Thyroid gland (tissue), 4 donors: ENCODE results near the gene DNAH9. TPM values are rescaled to one million over a fixed set of nuclear protein-coding genes. Genes with fewer than 3 reads are reported as not detected.

Experiments
- DNase-seq, 2 donors: peaks; one replicate each; pipeline ENCODE4 v3.0.0-alpha.2; 2019
- H3K27ac ChIP-seq, 3 donors: fragments of 200-600 bp; sonication (generic); 1 replicate in 2 of 3; 2 replicates in 1 of 3; pipeline ENCODE4 v1.5.1; 2016 to 2019; ENCODE audit warnings: mild to moderate bottlenecking in 1 of 3, moderate library complexity in 1 of 3
- H3K27me3 ChIP-seq: fragments of 200-600 bp; sonication (generic); one replicate; pipeline ENCODE4 v1.5.1; 2019
- H3K36me3 ChIP-seq, 2 donors: fragments of 200-600 bp; sonication (generic); one replicate each; pipeline ENCODE4 v1.5.1; 2016 to 2019
- H3K4me1 ChIP-seq, 2 donors: fragments of 200-600 bp; sonication (generic); one replicate each; pipeline ENCODE4 v1.5.1; 2017 to 2019
- H3K4me3 ChIP-seq, 3 donors: fragments of 200-600 bp; sonication (generic); replicated peaks in 1 of 3; 1 replicate in 2 of 3; 2 replicates in 1 of 3; pipeline ENCODE4 v1.5.1; 2016; ENCODE audit warnings: mild to moderate bottlenecking in 1 of 3
- H3K9me3 ChIP-seq: fragments of 200-600 bp; sonication (generic); one replicate; pipeline ENCODE4 v1.5.1; 2017
- POLR2A ChIP-seq, 2 donors: fragments of 450-650 bp; IDR thresholded peaks; one replicate each; pipeline ENCODE4 v1.6.1; 2017; ENCODE audit warnings: antibody characterized with exemption in 2 of 2, mild to moderate bottlenecking in 2 of 2, moderate library complexity in 1 of 2
- WGBS, 2 donors: methylation state at CpG; one replicate each; pipeline ENCODE4 v1.1.5; 2017; 5-methylcytosine and 5-hydroxymethylcytosine counted together
- intact Hi-C: fragments of 100-400 bp; cut with DNase I; formaldehyde crosslinking; loops from one replicate; pipeline ENCODE4 v1.15.1; 2023
- total RNA-seq, 4 donors: library from RNA; depleted of rRNA; stranded (reverse); fragments of >200 nt; gene quantifications; one replicate each; pipeline ENCODE4 v1.2.3, GENCODE V29; 2016
- TF ChIP-seq, protein P1 (sequence below), 6 experiments: fragments of 200-600 bp in 3 of 6; fragments of 450-650 bp in 3 of 6; sonication (generic) in 3 of 6; IDR thresholded peaks; one replicate each; pipeline ENCODE4 v1.5.1; 2016 to 2019; ENCODE audit warnings: antibody characterized with exemption in 6 of 6, mild to moderate bottlenecking in 2 of 6, inconsistent platforms in 1 of 6, moderate library complexity in 1 of 6

Gene DNAH9
- total RNA-seq, 4 donors from 2014 or later: under 0.01 to 4.3 (median 2.3) TPM

DNA sequence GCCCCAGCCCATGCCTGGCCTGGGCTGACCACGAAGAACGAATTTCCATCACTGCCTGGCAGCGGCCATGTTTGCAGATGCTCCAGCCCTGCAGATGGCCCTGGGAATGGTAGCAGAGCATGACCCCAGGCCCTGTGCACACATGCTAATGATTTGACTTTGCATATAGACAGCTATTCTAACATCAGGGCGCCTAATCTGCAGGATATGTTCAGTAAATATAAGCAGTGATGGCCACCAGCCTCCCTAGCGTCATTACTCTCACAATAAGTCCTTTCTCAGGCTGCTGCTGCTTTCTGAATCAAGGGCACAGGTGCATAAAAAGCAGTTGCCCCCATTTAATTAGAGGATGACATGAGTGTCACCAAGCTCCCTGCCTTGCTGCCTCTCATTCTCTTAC, 24.2 kb downstream of the DNAH9 start:
- WGBS, 2 donors: 84 to 90% methylated on average over 5 of the region's 5 CpGs
- intact Hi-C loops: no loop called here
- Histone ChIP-seq H3K27me3 (no peaks in the 10 kb centered on the region), H3K36me3 (no peaks in the 10 kb centered on the region), H3K27ac (no peak overlapping the region), H3K9me3 (no peaks in the 10 kb centered on the region), H3K4me3 (no peak overlapping the region), H3K4me1 (no peaks in the 10 kb centered on the region)
- TF ChIP-seq POLR2A (IDR thresholded peaks at IDR 0.05): no peak
- TF ChIP-seq, protein P1, sequence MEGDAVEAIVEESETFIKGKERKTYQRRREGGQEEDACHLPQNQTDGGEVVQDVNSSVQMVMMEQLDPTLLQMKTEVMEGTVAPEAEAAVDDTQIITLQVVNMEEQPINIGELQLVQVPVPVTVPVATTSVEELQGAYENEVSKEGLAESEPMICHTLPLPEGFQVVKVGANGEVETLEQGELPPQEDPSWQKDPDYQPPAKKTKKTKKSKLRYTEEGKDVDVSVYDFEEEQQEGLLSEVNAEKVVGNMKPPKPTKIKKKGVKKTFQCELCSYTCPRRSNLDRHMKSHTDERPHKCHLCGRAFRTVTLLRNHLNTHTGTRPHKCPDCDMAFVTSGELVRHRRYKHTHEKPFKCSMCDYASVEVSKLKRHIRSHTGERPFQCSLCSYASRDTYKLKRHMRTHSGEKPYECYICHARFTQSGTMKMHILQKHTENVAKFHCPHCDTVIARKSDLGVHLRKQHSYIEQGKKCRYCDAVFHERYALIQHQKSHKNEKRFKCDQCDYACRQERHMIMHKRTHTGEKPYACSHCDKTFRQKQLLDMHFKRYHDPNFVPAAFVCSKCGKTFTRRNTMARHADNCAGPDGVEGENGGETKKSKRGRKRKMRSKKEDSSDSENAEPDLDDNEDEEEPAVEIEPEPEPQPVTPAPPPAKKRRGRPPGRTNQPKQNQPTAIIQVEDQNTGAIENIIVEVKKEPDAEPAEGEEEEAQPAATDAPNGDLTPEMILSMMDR (IDR thresholded peaks at IDR 0.05): no peak
- DNase-seq: no peak

DNA sequence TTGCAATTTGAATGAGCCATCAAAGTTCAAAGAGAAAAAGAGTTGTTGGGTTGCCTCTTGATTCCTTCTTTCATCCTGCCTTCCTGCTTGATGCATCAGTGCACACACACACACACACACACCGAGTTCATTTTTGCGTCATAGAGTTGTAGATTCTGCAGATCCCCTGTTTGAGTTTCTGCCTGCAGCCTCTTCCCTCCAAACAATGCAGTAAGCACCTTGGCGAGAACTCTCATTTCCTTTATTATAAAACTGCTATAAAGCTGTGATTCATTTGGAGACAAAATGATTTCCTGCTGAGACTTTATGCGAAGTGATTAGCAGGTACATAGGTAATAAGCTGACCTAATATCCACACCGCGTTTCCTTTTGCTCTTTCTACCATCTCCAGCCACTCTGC, 26.7 kb downstream of the DNAH9 start:
- H3K9me3 ChIP-seq: no peaks in the 10 kb centered on the region
- no peak for DNase-seq
- no peak overlapping the region for H3K4me3 ChIP-seq
- TF ChIP-seq POLR2A (IDR thresholded peaks at IDR 0.05): no peak
- TF ChIP-seq, protein P1 (IDR thresholded peaks at IDR 0.05): no peak
- H3K4me1 ChIP-seq: no peaks in the 10 kb centered on the region
- H3K27ac ChIP-seq: no peak overlapping the region
- H3K36me3 ChIP-seq: no peaks in the 10 kb centered on the region
- WGBS, 2 donors: 62 to 64% methylated on average over 6 of the region's 6 CpGs
- no peaks in the 10 kb centered on the region for H3K27me3 ChIP-seq
- intact Hi-C loops: no loop called here

DNA sequence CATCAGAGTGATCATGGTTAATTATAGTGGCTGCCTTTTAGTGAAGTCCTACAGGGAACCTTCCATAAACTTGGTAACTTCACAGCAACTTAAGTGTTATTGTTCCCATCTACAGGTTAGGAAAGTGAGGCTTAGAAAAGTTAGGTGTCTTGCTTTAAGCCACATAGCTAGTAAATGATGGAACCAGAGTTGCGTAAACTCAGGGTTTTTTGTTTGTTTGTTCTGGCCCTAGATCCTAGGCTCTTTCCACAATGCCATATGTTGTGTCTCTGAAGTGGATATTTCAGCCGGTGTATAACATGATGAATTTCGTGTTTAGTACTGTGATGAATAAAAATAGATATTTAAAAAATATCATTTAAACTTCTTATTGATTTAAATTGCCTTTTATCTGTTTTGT, 27.6 kb downstream of the DNAH9 start:
- intact Hi-C loops: no loop called here
- H3K9me3 ChIP-seq: no peaks in the 10 kb centered on the region
- no peak overlapping the region for H3K4me3 ChIP-seq
- no peaks in the 10 kb centered on the region for H3K36me3 ChIP-seq
- no peak for TF ChIP-seq POLR2A (IDR thresholded peaks at IDR 0.05)
- TF ChIP-seq, protein P1 (IDR thresholded peaks at IDR 0.05): no peak
- no peak for DNase-seq
- H3K4me1 ChIP-seq: no peaks in the 10 kb centered on the region
- no peak overlapping the region for H3K27ac ChIP-seq
- WGBS, 2 donors: 87 to 91% methylated on average over 3 of the region's 3 CpGs
- H3K27me3 ChIP-seq: no peaks in the 10 kb centered on the region

DNA sequence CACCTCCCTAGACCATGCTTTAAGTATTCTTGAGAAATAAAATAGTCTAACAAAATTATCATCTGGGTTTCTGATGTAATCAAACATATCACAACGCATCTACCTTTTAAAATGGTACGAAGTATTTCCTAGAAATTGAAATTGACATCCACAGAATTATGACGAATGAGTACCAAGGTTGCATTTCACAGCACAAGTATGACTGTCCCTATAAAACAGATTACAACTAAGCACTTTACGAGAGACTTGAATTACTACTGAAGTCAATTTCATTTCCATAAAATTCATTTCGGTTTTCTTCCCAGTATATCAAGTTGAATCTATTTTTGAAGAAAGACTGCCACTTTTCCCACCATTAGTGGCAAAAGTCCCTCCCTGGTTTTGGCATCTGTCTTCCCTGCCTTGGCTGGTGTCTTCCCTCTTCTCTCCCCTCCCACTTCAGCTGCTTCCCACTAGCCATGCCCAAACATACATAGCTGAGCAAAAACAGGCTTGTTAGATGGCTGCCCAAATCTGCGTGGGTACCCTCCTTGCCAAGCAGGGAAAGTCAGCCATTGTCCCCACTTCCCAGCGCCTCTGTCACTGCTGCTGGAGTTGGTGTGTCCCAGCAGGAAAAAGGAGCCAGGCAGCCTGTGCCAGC, 29.2 kb downstream of the DNAH9 start:
- intact Hi-C loops: no loop called here

DNA sequence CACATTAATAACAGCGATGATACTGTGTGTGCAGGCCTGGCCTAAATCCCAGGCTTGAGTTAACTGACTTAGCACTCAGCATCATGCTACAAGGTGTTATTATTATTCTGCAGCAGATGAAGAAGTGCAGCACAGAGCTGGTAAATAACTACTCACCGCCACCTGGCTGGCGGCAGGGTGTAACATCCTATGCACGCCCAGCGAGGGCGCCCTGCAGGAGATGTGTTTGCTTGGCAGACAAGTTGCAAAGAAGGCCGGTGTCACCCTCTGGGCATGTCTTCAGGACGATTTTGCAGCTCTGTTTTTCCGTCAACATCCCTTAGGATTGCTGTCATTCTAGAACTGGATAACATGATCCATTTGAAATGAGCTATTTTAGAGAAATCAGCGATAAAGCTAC, 30.1 kb downstream of the DNAH9 start:
- no peak for TF ChIP-seq POLR2A (IDR thresholded peaks at IDR 0.05)
- TF ChIP-seq, protein P1 (IDR thresholded peaks at IDR 0.05): no peak
- no peak overlapping the region for H3K4me3 ChIP-seq
- WGBS, 2 donors: 45% methylated on average over 10 of the region's 10 CpGs
- no peak overlapping the region for H3K27ac ChIP-seq
- DNase-seq: no peak
- intact Hi-C loops: no loop called here
- H3K4me1 ChIP-seq: no peaks in the 10 kb centered on the region
- H3K36me3 ChIP-seq: no peaks in the 10 kb centered on the region
- no peaks in the 10 kb centered on the region for H3K27me3 ChIP-seq
- H3K9me3 ChIP-seq: no peaks in the 10 kb centered on the region

More for the DNA sequence above, 29.2 kb downstream of the DNAH9 start:
- no peaks in the 10 kb centered on the region for H3K9me3 ChIP-seq
- TF ChIP-seq, protein P1 (IDR thresholded peaks at IDR 0.05): no peak
- no peak for TF ChIP-seq POLR2A (IDR thresholded peaks at IDR 0.05)
- no peak overlapping the region for H3K27ac ChIP-seq
- WGBS, 2 donors: 91 to 97% methylated on average over 6 to 7 of the region's 7 CpGs
- no peaks in the 10 kb centered on the region for H3K4me1 ChIP-seq
- H3K36me3 ChIP-seq: no peaks in the 10 kb centered on the region
- DNase-seq: no peak
- no peak overlapping the region for H3K4me3 ChIP-seq
- no peaks in the 10 kb centered on the region for H3K27me3 ChIP-seq
